NCI-H2227 treated with DMSO at 0.1 percent for 48 hours (cell line): ENCODE measurements around the gene DLGAP4.
A peak's percentile ranks its signal among the peaks of the same experiment; 100 is the strongest.

Experiments
- DNase-seq: peaks from one replicate; lab custom pipeline; 2025; lab: John Stamatoyannopoulos, UW

The DLGAP4 gene

GRCh38 chr20:36333841-36334240, 27.7 kb downstream of the DLGAP4 start:
- DNase-seq, result no peak

GRCh38 chr20:36334281-36335205, 28.4 kb downstream of the DLGAP4 start:
- no peak for DNase-seq

GRCh38 chr20:36335206-36335870, 29.2 kb downstream of the DLGAP4 start:
- DNase-seq, result no peak

- DNase-seq, result no peak
These were observed 30.1 kb downstream of the DLGAP4 start for GRCh38 chr20:36336204-36336603.

GRCh38 chr20:36336954-36337704, 31.0 kb downstream of the DLGAP4 start:
- DNase-seq, result peak; percentile 35

GRCh38 chr20:36337886-36338285, 31.7 kb downstream of the DLGAP4 start:
- no peak for DNase-seq

GRCh38 chr20:36339646-36340592, 33.8 kb downstream of the DLGAP4 start:
- DNase-seq, result no peak

GRCh38 chr20:36340593-36340990, 34.5 kb downstream of the DLGAP4 start:
- DNase-seq, result no peak

- DNase-seq, result no peak
These were observed 35.3 kb downstream of the DLGAP4 start for GRCh38 chr20:36341331-36342020.

GRCh38 chr20:36342331-36343120, 36.4 kb downstream of the DLGAP4 start:
- DNase-seq, result no peak

GRCh38 chr20:36343641-36344040, 37.5 kb downstream of the DLGAP4 start:
- DNase-seq, result no peak

- DNase-seq, result no peak
These were observed 38.5 kb downstream of the DLGAP4 start for GRCh38 chr20:36344517-36345132.

- DNase-seq, result no peak
These were observed 40.1 kb downstream of the DLGAP4 start for GRCh38 chr20:36346256-36346655.

GRCh38 chr20:36349384-36350170, 43.4 kb downstream of the DLGAP4 start:
- DNase-seq, result no peak

GRCh38 chr20:36350439-36350838, 44.3 kb downstream of the DLGAP4 start:
- no peak for DNase-seq

- DNase-seq, result no peak
These were observed 45.8 kb downstream of the DLGAP4 start for GRCh38 chr20:36351937-36352336.

- no peak for DNase-seq
These were observed 46.9 kb downstream of the DLGAP4 start for GRCh38 chr20:36352843-36353553.

GRCh38 chr20:36353740-36354139, 47.6 kb downstream of the DLGAP4 start:
- no peak for DNase-seq
